NCI-H2107 treated with DMSO at 0.1 percent for 48 hours (cell line): ENCODE results near the gene TIPIN.
A peak's percentile ranks its signal among the peaks of the same experiment; 100 is the strongest.
"Not testable (repeated sequence)": the region's sequence is repeated elsewhere in the genome, so short reads cannot be mapped to it uniquely, and the experiment has no call there.

ENCODE experiments used
- DNase-seq: peaks from one replicate; lab custom pipeline; 2025; ENCODE audit not compliant: unreplicated experiment; lab: John Stamatoyannopoulos, UW

The TIPIN gene

GRCh38 chr15:66356359-66357236, at the start of gene TIPIN:
Gene TIPIN (minus strand): TSS chr15:66356685. CDS start chr15:66352947, 3,738 bp downstream.
- DNase-seq = peak; percentile 74

GRCh38 chr15:66405615-66406014, 49.1 kb upstream of the TIPIN start:
- DNase-seq = no peak

- no peak for DNase-seq
Observed at GRCh38 chr15:66405007-66405406, 48.5 kb upstream of the TIPIN start.

- peak; percentile 61 for DNase-seq
Observed at GRCh38 chr15:66404532-66404931, 48.0 kb upstream of the TIPIN start.

- no peak for DNase-seq
Observed at GRCh38 chr15:66404122-66404521, 47.6 kb upstream of the TIPIN start.

GRCh38 chr15:66403323-66403722, 46.8 kb upstream of the TIPIN start:
- no peak for DNase-seq

- no peak for DNase-seq
Observed at GRCh38 chr15:66402761-66403284, 46.3 kb upstream of the TIPIN start.

GRCh38 chr15:66401130-66402021, 44.9 kb upstream of the TIPIN start:
- DNase-seq = no peak

GRCh38 chr15:66400351-66400774, 43.9 kb upstream of the TIPIN start:
- DNase-seq = peak; percentile 13

- DNase-seq = no peak
Observed at GRCh38 chr15:66399276-66399675, 42.8 kb upstream of the TIPIN start.

GRCh38 chr15:66394915-66395314, 38.4 kb upstream of the TIPIN start:
- DNase-seq = no peak

- no peak for DNase-seq
Observed at GRCh38 chr15:66394472-66394871, 38.0 kb upstream of the TIPIN start.

- not testable (repeated sequence) for DNase-seq
Observed at GRCh38 chr15:66393037-66393436, 36.6 kb upstream of the TIPIN start.

- DNase-seq = no peak
Observed at GRCh38 chr15:66390678-66391077, 34.2 kb upstream of the TIPIN start.

GRCh38 chr15:66389859-66390381, 33.4 kb upstream of the TIPIN start:
- DNase-seq = no peak

- no peak for DNase-seq
Observed at GRCh38 chr15:66389098-66389858, 32.8 kb upstream of the TIPIN start.

GRCh38 chr15:66388576-66388975, 32.1 kb upstream of the TIPIN start:
- DNase-seq = no peak

- no peak for DNase-seq
Observed at GRCh38 chr15:66388043-66388363, 31.5 kb upstream of the TIPIN start.

- DNase-seq = no peak
Observed at GRCh38 chr15:66387163-66388042, 30.9 kb upstream of the TIPIN start.
